Stimulated activated effector memory CD8-positive, alpha-beta T cell treated with anti-CD3 and anti-CD28 coated beads, Interleukin-12 subunit alpha, Interleukin-12 subunit beta, amount 100 ng/mL, for 72 hours (primary cell): ENCODE measurements around the gene OR52E6.
A peak's percentile ranks its signal among the peaks of the same experiment; 100 is the strongest.

ENCODE experiments used
- ATAC-seq: fragments of 150-1000 bp; cut with Tn5 transposase; 2 replicates; pipeline ENCODE4 v1.10.0; 2021
- DNase-seq, 2 donors: peaks; one replicate each; pipeline ENCODE4 v3.0.0; 2021 to 2022; ENCODE audit warnings: low spot score in 2 of 2
- H3K27ac Mint-ChIP-seq: one replicate; pipeline ENCODE4 v1.8.0; 2022; ENCODE audit warnings: mild to moderate bottlenecking, mixed read lengths
- H3K36me3 Mint-ChIP-seq: one replicate; pipeline ENCODE4 v1.8.0; 2022; ENCODE audit warnings: mild to moderate bottlenecking, mixed read lengths
- H3K4me1 Mint-ChIP-seq: one replicate; pipeline ENCODE4 v1.8.0; 2022; ENCODE audit warnings: mixed read lengths
- H3K4me3 Mint-ChIP-seq: one replicate; pipeline ENCODE4 v1.8.0; 2022; ENCODE audit warnings: mild to moderate bottlenecking, mixed read lengths
- H3K9me3 Mint-ChIP-seq: one replicate; pipeline ENCODE4 v1.8.0; 2022; ENCODE audit warnings: mixed read lengths

The OR52E6 gene

GRCh38 chr11:5841797-5842196, at the start of gene OR52E6:
Gene OR52E6 (minus strand): TSS chr11:5841897. CDS start chr11:5841897, 0 bp downstream.
- H3K36me3 Mint-ChIP-seq = no peaks in the 10 kb centered on the region

GRCh38 chr11:5891216-5891800, 49.6 kb upstream of the OR52E6 start:
- Mint-ChIP-seq H3K4me3 (no peak overlapping the region), H3K27ac (no peak overlapping the region), H3K36me3 (no peaks in the 10 kb centered on the region), H3K9me3 (no peaks in the 10 kb centered on the region), H3K4me1 (no peaks in the 10 kb centered on the region)
- no peak for DNase-seq
- ATAC-seq = no peak

More at GRCh38 chr11:5841797-5842196, at the start of gene OR52E6:
- Mint-ChIP-seq H3K4me3 (no peak within 1 kb of the TSS), H3K27ac (no peak within 1 kb of the TSS), H3K4me1 (no peaks in the 10 kb centered on the region), H3K9me3 (peaks cover 4% of the 10 kb centered on the region)
- DNase-seq (no peak), ATAC-seq (no peak)

GRCh38 chr11:5887661-5888060, 46.0 kb upstream of the OR52E6 start:
- ATAC-seq = no peak
- Mint-ChIP-seq H3K4me1 (no peaks in the 10 kb centered on the region), H3K36me3 (no peaks in the 10 kb centered on the region)

GRCh38 chr11:5887172-5887571, 45.5 kb upstream of the OR52E6 start:
- Mint-ChIP-seq H3K27ac (no peak overlapping the region), H3K4me3 (no peak overlapping the region), H3K36me3 (no peaks in the 10 kb centered on the region), H3K9me3 (no peaks in the 10 kb centered on the region), H3K4me1 (no peaks in the 10 kb centered on the region)
- no peak for ATAC-seq
- no peak for DNase-seq

More at GRCh38 chr11:5887661-5888060, 46.0 kb upstream of the OR52E6 start:
- no peak for DNase-seq
- Mint-ChIP-seq H3K27ac (no peak overlapping the region), H3K4me3 (no peak overlapping the region), H3K9me3 (no peaks in the 10 kb centered on the region)

- H3K27ac Mint-ChIP-seq = no peak overlapping the region
- no peak overlapping the region for H3K4me3 Mint-ChIP-seq
- H3K4me1 Mint-ChIP-seq = no peaks in the 10 kb centered on the region
- DNase-seq (no peak), ATAC-seq (no peak)
- no peaks in the 10 kb centered on the region for H3K9me3 Mint-ChIP-seq
- H3K36me3 Mint-ChIP-seq = no peaks in the 10 kb centered on the region
Observed at GRCh38 chr11:5881756-5882155, 40.1 kb upstream of the OR52E6 start.

- Mint-ChIP-seq H3K4me3 (no peak within 1 kb of the TSS), H3K27ac (no peak within 1 kb of the TSS), H3K9me3 (no peaks in the 10 kb centered on the region), H3K36me3 (no peaks in the 10 kb centered on the region), H3K4me1 (no peaks in the 10 kb centered on the region)
- no peak for ATAC-seq
- DNase-seq = no peak
Observed at GRCh38 chr11:5880329-5880728, 38.6 kb upstream of the OR52E6 start, which contains the start of gene OR52E4. Gene OR52E4 (plus strand): TSS chr11:5880629. CDS start chr11:5884293, 3,664 bp downstream.

GRCh38 chr11:5878564-5878963, 36.9 kb upstream of the OR52E6 start:
- Mint-ChIP-seq H3K4me3 (no peak overlapping the region), H3K27ac (no peak overlapping the region), H3K4me1 (no peaks in the 10 kb centered on the region), H3K36me3 (no peaks in the 10 kb centered on the region), H3K9me3 (no peaks in the 10 kb centered on the region)
- DNase-seq (no peak), ATAC-seq (no peak)

- Mint-ChIP-seq H3K27ac (no peak overlapping the region), H3K36me3 (no peaks in the 10 kb centered on the region), H3K4me3 (no peak overlapping the region), H3K9me3 (no peaks in the 10 kb centered on the region), H3K4me1 (no peaks in the 10 kb centered on the region)
- DNase-seq (no peak), ATAC-seq (no peak)
Observed at GRCh38 chr11:5865826-5866225, 24.1 kb upstream of the OR52E6 start.

GRCh38 chr11:5857590-5857989, 15.9 kb upstream of the OR52E6 start, which contains the start of gene OR52E8:
Gene OR52E8 (minus strand): TSS chr11:5857690. CDS start chr11:5857690, 0 bp downstream.
- H3K4me3 Mint-ChIP-seq = no peak within 1 kb of the TSS
- DNase-seq (no peak), ATAC-seq (no peak)
- H3K27ac Mint-ChIP-seq = no peak within 1 kb of the TSS
- no peaks in the 10 kb centered on the region for H3K4me1 Mint-ChIP-seq
- no peaks in the 10 kb centered on the region for H3K9me3 Mint-ChIP-seq
- no peaks in the 10 kb centered on the region for H3K36me3 Mint-ChIP-seq

- Mint-ChIP-seq H3K27ac (no peak overlapping the region), H3K9me3 (no peaks in the 10 kb centered on the region), H3K4me3 (no peak overlapping the region), H3K36me3 (no peaks in the 10 kb centered on the region), H3K4me1 (no peaks in the 10 kb centered on the region)
- ATAC-seq (no peak), DNase-seq (no peak)
Observed at GRCh38 chr11:5851002-5851401, 9.3 kb upstream of the OR52E6 start.

- Mint-ChIP-seq H3K9me3 (no peaks in the 10 kb centered on the region), H3K4me1 (no peaks in the 10 kb centered on the region), H3K27ac (no peak overlapping the region), H3K4me3 (no peak overlapping the region), H3K36me3 (no peaks in the 10 kb centered on the region)
- DNase-seq = no peak
- ATAC-seq = no peak
Observed at GRCh38 chr11:5847711-5848110, 6.0 kb upstream of the OR52E6 start.

- H3K4me3 Mint-ChIP-seq = no peak overlapping the region
- H3K4me1 Mint-ChIP-seq = no peaks in the 10 kb centered on the region
- no peaks in the 10 kb centered on the region for H3K36me3 Mint-ChIP-seq
- H3K27ac Mint-ChIP-seq = no peak overlapping the region
- no peak for ATAC-seq
- H3K9me3 Mint-ChIP-seq = no peaks in the 10 kb centered on the region
- DNase-seq = no peak
Observed at GRCh38 chr11:5846701-5847100, 5.0 kb upstream of the OR52E6 start.

- Mint-ChIP-seq H3K36me3 (no peaks in the 10 kb centered on the region), H3K4me1 (no peaks in the 10 kb centered on the region), H3K9me3 (peaks cover 4% of the 10 kb centered on the region), H3K4me3 (no peak overlapping the region), H3K27ac (no peak overlapping the region)
- ATAC-seq (no peak), DNase-seq (no peak)
Observed at GRCh38 chr11:5837695-5838094, 4.0 kb downstream of the OR52E6 start.

GRCh38 chr11:5833446-5833845, 8.3 kb downstream of the OR52E6 start:
- Mint-ChIP-seq H3K9me3 (peaks cover 2% of the 10 kb centered on the region), H3K4me3 (no peak overlapping the region), H3K27ac (no peak overlapping the region), H3K4me1 (no peaks in the 10 kb centered on the region), H3K36me3 (no peaks in the 10 kb centered on the region)
- no peak for ATAC-seq
- no peak for DNase-seq

GRCh38 chr11:5831196-5831829, 10.4 kb downstream of the OR52E6 start:
- no peaks in the 10 kb centered on the region for H3K4me1 Mint-ChIP-seq
- H3K9me3 Mint-ChIP-seq = no peaks in the 10 kb centered on the region
- DNase-seq (no peak), ATAC-seq (peak; percentile 42)
- H3K27ac Mint-ChIP-seq = no peak overlapping the region
- no peak overlapping the region for H3K4me3 Mint-ChIP-seq
- no peaks in the 10 kb centered on the region for H3K36me3 Mint-ChIP-seq

- peak overlapping the region; percentile 41 for H3K4me3 Mint-ChIP-seq
- H3K36me3 Mint-ChIP-seq = no peaks in the 10 kb centered on the region
- H3K9me3 Mint-ChIP-seq = no peaks in the 10 kb centered on the region
- peaks cover 6% of the 10 kb centered on the region for H3K4me1 Mint-ChIP-seq
- no peak for DNase-seq
- H3K27ac Mint-ChIP-seq = peak overlapping the region; percentile 57
- ATAC-seq = no peak
Observed at GRCh38 chr11:5818245-5818886, 23.3 kb downstream of the OR52E6 start.
